ENCODE data around the gene PEX6.

The PEX6 gene

DNA sequence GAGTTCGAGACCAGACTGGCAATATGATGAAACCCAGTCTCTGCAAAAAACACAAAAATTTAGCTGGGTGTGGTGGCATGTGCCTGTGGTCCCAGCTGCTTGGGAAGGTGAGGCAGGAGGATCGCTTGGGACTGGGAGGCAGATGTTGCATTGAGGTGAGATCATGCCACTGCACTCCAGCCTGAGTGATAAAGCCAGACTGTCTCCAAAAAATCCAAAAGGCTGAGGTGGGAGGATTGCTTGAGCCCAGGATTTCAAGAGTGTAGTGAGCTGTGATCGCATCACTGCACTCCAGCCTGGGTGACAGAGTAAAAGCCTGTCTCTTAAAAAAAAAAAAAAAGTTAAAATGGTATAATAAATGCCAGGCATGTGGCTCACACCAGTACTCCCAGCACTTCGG, 64.4 kb downstream of the PEX6 start:
- Histone ChIP-seq H3K4me1 (ENCODE audit: control insufficient read depth, insufficient read depth, low read length) (no peaks in the 10 kb centered on the region), H3K4me3 (ENCODE audit: low read length) (no peak overlapping the region), H3K27me3 (ENCODE audit: control insufficient read depth, insufficient read depth, low read length) (no peaks in the 10 kb centered on the region), H3K9me3 (ENCODE audit: control insufficient read depth, insufficient read depth, low read length) (no peaks in the 10 kb centered on the region), H3K36me3 (ENCODE audit: control insufficient read depth, insufficient read depth, low read length) (no peaks in the 10 kb centered on the region), H3K27ac (ENCODE audit: low read length) (no peak overlapping the region)
- no CpG with 5 or more reads among the region's 4 CpGs for WGBS (ENCODE audit: insufficient coverage, insufficient read length)
- no peak for DNase-seq (ENCODE audit: low read depth, low spot score)

Measured in iPS DF 6.9 (cell line).